ENCODE results near the gene PDE6D.

GRCh38 chr2:231684314-231685223 is 96.5 kb downstream of the PDE6D start:
- TF ChIP-seq POLR2AphosphoS5 (IDR thresholded peaks at IDR 0.05; ENCODE audit: insufficient read depth in 1 of 2, low read depth in 1 of 2): no peak
- TF ChIP-seq CTCF (IDR thresholded peaks at IDR 0.05): no peak

Data from vagina (tissue), 2 donors.